HPDE6-E6E7 (cell line): Measurements from ENCODE around the gene ZFX.
A peak's percentile ranks its signal among the peaks of the same experiment; 100 is the strongest.
"Not testable (repeated sequence)": the region's sequence is repeated elsewhere in the genome, so short reads cannot be mapped to it uniquely, and the experiment has no call there.

Experiments used
- DNase-seq: peaks from one replicate; pipeline ENCODE4 v3.0.0; 2011; ENCODE audit warnings: missing footprints; ENCODE audit errors: extremely low spot score

ZFX gene

DNA sequence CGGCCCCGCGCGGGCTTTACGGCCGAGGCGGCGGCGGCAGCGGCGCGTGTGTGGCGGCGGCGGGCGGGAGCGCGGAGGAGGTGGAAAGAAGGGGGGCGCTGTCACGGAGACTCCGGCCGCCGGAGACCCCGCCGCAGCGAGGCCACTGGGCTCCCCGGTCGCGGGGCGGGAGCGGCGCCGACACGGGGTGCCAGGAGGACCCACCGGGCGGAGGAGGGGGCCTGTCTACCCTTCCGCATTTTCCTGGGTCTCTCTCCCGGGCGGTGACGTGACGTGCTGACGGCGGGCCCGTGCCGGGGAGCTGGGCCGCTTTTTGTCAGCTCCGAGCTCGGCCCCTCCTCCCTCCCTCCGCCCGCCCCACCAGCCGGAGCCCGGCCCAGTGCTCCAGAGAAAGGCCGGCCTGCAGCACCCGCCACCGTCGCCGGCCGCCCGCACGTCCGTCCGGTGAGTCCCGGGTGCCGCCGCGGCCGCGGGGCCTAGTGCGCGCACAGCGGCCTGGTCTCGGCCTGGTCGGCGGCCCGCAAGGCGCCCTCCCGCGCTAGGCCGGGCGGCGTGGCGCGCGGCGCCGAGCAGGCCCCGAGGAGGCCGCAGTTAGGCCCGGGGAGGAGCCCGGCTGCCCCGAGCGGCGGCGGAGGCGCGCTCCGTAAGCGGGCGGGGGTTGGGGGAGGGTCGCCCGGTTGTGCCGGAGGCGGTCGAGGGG, at the start of gene ZFX:
ZFX (plus strand) TSS at position 379 of the 700 bp plus-strand sequence. CDS start 23,014 bp downstream, outside the sequence.
- no peak for DNase-seq

DNA sequence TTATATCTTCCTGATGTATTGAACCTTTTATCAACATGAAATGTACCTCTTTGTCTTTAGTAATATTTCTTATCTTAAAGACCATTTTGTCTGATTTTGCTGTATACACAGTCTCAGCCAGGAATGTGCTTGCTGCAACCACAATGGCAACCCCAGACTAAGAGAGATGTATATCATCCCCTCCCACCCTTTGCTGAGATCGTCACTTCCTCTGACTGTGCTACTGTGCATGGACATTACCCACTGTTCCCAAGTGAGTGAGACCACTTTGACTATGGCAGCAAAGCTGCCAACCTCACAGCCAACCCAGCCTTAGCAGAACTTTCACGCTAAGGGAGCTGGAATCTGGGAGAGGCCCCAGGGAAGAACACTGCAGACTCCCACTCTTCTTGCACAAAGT, 48.8 kb upstream of the ZFX start:
- DNase-seq: no peak

DNA sequence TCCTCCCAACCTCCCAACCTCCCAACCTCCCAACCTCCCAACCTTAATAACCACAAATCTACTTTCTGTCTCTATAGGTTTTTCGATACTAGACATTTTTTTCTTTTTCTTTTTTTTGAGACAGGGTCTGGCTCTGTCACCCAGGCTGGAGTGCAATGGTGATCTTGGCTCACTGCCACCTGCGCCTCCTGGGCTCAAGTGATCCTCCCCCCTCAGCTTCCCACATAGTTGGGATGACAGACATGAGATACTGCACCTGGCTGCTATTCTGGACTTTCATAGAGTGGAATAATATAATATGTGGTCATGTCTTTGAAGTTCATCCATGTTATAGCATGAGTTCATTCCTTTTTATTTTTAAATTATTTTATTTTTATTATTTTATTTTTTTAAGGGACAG, 39.5 kb upstream of the ZFX start:
- no peak for DNase-seq

DNA sequence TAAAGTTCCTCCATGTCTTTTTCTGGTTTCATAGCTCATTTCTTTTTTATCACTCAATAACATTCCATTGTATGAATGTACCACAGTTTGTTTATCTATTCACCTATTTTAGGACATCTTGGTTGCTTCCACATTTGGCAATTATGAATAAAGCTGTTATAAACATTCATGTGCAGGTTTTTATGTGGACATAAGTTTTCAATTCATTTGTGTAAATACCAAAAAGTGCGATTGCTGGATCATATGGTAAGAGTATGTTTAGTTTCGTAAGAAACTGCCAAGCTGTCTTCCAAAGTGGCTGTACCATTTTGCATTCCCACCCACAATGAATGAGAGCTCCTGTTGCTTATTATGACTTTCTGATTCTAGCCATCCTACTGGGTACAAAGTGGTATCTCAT, 36.3 kb upstream of the ZFX start:
- no peak for DNase-seq

DNA sequence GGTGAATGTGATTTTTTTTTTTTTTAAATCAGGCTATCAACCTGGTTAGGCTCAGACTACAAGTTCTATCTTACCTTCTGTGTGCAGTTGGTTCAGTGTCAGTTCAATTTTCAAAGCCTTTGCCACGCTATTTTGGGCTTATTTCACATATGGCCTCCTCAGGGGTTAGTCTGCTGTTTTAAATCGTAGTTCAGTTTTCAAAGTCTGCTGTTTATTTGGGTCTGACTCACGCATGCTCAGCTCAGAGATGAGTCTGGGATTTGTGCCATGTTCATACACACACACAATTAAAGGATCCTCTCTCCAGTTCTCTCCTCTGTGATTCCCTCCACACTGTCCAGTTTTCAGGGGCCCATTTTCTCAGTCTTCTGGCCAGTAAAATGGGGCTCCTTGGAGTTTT, 32.3 kb upstream of the ZFX start:
- DNase-seq: peak; percentile 9

DNA sequence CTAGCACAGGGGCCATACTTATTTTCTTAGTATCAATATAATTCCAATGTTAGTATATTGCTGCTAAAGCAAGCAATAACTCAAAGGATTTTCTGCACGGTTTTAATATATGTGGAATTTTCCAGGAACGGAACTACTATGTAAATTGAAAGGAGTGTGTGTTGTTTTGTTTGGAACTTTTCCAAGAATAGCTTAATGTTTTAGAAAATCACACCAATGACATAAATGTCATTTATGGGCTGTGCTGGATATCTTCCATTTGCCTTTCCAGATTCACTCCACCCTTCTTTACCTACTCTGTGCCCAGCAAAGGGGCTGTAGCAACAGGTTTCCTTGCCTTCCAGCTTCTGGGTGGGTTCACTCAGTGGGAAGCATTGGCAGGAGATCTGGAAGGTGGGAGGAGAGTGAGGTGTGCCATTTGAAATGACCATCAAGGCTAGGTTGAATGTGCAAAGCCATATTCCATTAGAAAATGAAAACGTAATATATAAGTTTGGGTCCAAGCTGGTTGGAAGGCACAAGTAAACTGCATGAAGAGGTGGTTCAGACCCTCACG, 25.2 kb upstream of the ZFX start:
- no peak for DNase-seq

DNA sequence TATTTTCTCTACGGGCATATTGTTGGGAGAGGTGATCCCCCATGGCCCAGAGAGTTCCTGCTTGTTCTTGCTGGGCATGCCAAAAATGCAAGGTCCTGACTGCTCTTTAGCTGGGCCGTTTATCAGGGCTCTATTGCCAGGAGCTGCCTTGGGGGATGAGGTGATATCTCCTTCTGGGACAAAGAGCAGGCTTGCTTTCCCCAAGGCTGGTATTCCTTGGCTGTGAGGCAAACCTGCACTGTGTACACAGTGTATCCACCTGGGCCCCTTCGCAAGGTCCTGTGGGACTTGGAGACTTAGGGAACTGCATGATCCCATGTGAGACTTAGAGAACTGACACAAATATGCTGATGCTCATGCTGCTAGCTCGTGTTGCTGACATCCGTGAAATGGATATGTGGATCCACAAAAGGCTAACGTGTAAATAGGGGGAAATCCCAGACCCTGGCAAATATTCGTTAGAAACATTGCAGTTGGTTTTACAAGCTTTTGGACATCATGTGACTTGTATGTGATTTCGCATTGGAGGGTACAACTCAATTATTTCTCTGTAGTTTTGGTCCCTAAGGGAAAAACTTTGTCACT, 24.4 kb upstream of the ZFX start:
- no peak for DNase-seq

DNA sequence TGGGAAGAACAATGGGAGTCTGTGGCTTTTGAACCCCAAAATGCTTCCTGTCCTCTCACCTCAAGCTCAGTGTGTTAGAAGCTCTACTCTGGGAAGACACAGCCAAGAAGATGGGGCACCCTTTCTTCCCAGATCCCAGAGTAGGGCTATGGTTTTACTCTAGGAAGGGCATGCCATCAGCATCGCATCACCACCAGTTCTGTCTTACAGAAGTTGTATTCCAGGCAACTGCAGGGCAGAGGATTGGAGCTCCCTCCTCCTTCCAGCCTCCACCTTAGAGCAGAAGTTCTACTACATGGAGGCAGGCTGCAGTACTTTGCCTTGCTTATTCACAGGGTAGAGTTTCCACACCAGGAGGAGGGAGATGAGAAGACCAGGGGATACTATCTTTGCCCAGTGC, 18.1 kb upstream of the ZFX start:
- no peak for DNase-seq

DNA sequence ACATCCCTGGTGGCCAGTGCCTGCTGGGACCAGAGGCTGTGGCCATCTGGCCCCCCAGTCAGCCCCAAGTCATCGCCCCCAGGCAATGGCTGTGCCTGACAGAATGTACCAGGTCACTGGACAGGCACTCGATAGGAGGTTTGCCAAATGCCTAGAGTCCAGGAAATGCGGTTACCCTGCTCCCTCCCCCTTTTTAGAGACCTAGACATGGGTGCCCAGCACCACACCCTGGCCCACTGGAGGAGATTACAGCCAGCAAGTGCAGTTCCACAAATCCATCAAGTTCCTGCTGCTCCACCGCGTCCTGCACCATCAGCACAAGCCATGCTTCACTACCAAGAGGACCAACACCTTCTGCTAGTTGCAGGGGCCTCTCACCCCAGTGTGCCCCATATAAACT, 16.2 kb upstream of the ZFX start:
- DNase-seq: no peak

DNA sequence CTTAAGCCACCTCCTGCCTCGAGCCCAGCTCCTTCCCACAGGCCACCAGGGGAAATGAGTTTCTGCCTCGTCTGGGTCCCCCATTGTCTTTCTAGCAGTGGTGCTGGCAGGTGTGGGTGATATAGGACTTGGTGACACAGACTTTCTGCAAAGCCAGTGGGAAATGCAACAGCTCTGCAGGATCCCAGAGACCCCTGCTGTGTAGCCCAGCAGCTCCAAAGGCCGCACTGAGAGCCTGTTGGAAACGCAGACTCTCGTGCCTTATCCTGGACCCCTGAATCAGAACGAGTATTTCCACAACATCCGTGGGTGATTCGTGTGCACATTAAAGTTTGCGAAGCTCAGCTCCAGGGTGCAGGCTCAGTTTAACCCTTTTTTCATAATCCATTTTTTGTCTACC, 13.8 kb upstream of the ZFX start:
- not testable (repeated sequence) for DNase-seq

DNA sequence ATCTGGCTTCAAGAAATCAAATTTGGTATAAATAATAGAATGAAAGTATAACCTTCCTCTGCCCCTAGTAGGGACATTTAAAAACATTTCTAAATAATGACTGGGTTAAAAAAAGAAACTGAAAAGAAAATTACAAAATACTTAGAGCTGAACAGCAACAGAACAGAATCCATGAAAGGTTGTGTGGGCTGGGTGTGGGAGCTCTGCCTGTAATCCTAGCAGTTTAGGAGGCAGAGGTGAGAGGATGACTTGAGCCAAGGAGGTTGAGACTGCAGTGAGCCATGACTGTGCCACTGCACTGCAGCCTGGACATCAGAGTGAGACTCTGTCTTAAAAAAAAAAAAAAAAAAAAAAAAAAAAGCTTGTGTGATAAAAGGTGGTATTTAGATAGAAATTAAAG, 12.3 kb upstream of the ZFX start:
- DNase-seq: no peak

DNA sequence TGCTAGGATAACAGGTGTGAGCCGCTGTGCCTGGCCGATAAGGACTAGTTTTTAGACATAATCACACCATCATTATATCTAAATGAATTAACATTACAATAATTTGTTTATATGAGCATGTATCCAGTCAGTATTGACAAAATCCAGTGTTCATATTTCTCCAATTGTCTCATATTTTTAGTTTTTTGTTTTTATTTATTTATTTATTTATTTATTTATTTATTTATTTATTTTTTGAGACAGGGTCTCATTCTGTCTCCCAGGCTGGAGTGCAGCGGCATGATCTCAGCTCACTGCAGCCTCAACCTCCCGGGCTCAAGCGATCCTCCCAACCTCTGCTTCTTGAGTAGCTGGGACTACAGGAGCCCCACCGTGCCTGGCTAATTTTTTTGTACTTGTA, 5.5 kb upstream of the ZFX start:
- not testable (repeated sequence) for DNase-seq

DNA sequence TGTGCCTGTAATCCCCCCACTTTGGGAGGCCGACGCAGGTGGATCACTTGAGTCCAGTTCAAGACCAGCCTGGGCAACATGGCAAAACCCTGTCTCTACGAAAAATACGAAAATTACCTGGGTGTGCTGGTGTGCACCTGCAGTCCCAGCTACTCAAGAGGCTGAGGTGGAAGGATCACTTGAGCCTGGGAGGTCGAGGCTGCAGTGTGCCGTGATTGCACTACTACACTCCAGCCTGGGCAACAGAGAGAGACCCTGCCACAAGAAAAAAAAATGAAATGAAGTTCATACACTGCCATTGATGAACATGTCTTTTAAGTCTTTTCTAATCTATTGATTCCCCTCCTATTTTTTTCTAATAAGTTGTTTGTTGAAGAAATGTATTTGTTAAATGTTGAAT, 5.0 kb upstream of the ZFX start:
- DNase-seq: no peak

DNA sequence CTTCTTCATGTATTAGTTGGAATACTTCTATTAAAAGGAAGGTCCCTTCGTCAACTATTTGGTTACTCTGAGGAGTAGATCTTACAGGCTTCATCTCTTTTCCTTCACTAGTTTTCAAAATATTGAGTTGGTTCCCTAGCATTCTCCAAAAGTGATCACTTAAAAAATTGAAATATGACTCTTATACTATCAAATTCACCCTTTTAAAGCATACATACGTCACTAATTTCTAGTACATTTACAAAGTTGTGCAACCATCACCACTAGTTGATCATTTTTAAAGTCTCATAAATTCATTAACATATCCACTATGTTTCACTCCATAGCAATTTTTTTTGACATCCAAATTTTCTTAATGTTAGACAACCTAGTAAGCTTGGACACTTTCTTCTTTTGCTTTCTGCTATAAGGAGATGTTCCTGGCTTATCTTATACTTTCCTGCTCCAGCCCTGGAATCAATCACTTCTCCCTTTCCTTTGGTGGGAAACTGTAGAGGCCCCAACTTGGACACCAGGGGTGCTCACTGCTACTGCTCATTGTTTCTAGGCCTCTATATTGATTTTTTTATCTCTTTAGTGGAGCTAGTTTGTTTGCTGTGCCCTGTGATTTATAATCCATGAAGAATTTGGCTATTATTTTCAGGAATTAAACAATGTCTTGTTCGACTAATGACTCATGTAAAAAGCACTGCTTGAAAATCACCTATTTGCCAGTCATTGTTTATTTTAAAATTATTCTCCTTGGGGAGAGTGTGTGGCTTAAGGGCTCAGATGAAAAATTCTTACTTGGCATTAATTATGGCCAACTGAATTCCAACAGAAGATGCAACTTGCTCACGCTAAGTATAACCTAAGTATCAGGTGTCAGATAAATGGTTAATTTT, 4.0 kb upstream of the ZFX start:
- no peak for DNase-seq

DNA sequence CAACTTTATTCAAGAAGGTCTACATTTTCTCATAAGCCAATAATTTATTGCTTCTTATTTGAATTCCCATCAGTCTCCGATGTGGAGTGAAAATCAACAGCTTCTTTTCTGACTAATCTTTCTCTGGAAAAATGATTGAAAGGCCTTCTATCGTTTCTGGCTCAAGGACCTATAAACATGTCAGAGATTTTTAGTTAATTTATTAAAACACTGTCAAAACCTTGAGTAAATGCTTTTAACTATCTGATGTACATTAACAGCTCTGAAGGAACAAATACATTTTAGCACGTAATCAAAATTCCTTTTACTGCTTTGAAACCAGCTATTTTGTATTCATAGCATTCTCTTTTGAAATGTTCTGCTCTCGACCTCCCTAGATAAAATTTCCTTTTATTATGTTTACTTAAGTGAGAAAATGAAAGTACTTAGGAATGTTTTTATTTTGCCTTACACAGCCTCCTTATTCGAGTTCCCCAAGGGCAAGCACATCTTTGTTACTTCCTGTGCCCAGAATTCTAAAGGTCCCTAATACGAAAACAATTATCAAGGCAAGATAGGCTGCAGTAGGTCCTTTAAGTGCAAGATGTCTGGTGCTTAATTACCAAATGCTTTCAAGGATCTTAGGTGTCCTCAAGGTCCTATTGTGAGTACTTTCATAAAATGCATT, 3.1 kb upstream of the ZFX start:
- no peak for DNase-seq

DNA sequence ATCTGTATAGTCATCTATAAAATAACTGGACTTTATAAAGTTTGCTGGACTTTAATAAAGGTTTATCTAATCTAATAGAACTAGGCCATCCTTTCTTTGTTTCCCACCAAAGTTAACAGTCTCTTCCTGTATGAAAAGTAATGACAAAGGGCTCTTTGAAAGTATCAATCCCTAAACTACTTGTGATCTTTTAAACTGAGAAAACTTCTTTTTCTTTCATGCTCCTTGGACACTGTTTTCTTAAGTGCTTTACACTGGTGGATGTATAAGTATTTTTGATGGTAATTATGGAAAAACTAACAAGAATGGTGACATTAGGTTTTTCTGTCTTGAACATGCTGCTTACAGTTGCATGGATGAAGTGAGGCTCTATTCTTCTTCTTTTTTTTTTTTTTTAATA, 2.4 kb upstream of the ZFX start:
- DNase-seq: no peak

DNA sequence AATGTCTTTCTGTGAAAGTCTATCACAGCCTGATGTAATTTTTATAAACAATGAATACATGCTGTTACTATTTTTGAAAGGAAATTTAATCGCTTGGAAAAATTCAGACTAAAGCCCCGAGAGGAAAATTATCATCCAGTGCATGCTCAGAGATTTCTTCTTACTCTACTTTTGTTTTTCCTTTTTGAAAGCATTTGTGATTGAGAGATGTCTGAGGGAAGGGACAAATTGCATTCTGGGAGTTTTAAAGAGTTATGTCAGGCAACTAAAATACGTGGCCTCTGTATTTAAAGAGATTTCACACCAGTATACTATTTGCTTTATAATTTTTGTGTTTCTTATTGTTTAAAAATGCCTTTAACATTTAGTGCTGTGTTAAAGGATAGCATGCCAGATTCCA, 1.4 kb upstream of the ZFX start:
- no peak for DNase-seq

DNA sequence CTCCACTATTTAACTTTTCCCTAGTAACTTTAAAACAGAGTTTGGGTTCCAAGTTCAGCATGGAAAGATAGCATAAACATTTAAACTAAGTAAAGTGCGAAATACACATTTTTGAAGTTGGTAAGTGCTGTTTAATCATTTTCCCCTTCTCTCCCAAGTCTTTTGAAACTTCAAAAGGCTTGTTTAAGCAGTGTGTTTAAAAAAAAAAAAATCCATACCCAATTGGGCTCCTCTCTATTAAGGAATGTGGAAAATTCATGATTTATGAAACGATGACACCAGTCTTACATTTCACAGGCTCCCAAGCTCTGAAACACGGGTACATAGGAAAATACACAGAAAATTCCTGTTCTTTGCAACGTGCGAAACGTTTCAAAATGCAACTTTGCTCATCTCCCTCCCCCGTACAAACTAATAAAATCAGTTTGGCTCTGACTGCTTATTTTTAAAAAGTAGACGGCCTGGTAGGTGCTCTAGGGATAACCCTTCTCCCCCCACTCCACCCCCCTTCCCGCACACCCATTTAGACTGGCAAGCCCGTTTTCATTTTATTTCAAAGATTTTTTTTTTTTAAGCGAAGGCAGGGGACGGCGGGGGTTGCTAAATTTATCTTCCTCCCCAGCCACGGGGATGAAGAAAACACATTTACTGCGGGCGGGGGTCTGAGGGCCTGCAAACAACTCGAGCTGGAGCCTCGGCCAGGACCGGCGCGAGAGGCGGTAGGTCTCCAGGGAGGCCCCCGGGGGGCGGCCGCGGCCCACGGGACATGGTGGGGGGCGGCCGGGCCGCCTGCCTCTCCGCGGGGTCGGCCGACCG, 786 bp upstream of the ZFX start:
- no peak for DNase-seq

DNA sequence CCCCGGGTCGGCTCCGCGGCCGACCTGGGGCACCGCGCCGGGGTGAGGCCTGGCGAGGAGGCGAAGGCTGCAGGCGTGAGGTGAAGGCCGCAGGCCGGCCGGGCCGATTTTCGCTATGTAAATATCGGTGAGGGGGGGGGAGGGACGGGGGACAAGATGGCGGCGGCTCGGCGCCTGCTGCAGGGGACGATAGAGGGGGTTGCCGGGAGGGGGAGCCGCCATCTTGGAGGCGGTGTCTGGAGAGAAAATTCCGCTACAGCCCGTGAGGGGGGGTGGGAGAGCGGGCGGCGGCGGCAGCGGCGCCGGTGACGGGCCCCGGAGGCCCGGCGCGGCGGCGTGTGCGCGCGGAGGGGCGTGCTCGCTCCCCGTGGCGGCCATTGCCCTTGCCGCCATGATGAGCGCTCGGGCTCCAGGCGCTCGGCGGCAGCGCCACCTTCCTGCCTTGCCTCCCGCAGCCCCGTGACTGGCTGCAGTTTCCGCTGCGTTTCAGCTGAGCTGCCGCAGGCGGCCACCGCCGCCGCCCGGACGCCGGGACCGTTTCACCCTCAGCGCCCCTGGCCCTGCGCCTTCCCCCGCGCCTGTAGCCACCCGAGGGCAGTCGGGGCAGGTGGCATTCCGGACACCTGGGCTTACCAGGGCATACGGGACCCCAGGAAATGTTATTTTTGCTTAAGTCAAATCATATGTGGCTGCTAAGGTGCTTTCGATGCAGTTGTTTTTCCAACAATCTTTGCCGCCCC, 692 bp downstream of the ZFX start:
- DNase-seq: peak; percentile 84

DNA sequence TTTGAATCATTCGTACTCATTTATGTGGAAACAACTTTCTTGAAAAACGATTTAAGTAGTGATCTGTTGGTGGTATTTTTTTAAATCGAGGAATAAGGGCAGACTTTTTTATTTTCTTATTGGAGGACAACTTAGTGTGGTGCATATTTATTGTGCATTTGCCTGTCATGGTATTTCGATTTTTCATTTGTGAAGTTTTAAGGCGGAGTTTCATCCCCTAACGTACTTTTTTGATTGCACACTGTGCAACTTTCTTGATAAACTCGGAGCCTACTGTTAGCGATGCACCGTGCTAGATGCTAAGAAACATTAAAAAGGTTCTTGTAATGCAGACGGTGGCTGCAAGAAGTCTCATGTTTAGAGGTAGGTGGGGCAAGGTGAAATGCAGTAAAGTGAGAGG, 1.4 kb downstream of the ZFX start:
- no peak for DNase-seq
